ENCODE data around the gene KLHDC7B.

KLHDC7B gene

GRCh38 chr22:50545522-50546325 is at the start of gene KLHDC7B:
TSS of gene KLHDC7B (plus strand) at chr22:50545899. CDS start at chr22:50546244, 345 bp downstream.
- DNase-seq (ENCODE audit: low spot score) = no peak

DNA sequence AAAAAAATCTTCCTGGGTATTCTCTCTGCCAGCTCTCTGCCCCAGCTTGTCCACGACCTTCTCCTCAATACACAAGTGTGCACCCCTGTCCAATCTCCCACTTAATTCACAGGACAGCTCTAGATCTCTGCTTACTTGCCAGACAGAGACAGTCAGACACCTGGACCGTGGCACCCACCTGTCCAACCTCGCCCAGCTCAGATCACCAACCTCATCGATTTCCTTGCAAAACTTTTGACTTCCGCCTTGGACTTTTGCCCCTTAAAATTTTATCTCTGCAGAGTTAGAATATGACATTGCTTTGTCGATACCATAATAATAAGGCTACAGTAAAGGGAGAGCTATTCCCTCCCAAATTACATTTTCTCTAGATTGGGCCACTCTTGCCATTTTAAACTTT is 48.6 kb upstream of the KLHDC7B start:
- no peak for DNase-seq (ENCODE audit: low spot score)

DNA sequence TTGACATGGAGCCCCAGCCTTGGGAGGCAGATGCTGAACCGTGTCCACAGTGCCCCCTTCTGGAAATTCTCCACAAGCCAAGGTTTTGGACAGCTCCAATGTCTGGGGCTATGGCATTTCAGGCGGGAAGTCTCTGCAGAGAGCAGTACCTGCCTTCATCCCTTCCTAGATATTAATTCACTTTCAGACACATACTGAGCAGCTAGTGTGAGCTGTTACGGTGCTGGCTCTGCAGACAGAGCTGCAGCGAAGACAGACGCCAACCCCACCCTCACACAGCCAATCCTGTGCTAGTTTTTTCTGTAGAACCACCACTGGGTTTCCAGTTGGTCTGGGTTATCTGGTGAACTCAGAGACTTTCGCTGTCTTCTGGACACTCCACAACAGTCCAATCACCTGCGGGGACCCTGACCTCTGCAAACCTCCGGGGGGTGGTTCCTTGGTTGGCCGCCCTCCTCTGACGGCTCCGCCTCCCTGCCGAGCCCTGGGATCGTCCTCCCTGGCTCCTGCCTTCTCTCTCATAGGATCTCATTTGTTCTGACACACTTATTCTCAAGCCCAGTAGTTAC is 47.3 kb upstream of the KLHDC7B start:
- DNase-seq (ENCODE audit: low spot score) = peak; percentile 77

DNA sequence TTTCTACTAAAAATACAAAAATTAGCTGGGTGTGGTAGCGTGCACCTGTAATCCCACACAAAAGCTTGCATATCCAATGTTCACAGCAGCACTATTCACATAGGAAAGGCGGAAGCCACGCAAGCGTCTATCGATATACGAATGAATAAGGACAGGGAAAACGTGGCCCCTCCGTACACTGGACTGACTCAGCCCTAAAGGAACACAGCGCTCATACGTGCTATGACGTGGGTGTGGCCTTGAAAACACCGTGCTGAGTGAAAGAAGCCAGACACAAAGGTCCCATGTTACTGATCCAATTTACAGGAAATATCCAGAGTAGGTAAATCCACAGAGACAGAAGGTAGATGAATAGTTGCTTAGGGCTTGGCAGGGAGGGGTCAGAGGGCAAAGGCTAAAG is 45.2 kb upstream of the KLHDC7B start:
- no peak for DNase-seq (ENCODE audit: low spot score)

GRCh38 chr22:50502096-50502495 is 43.6 kb upstream of the KLHDC7B start:
- DNase-seq (ENCODE audit: low spot score) = no peak

- no peak for DNase-seq (ENCODE audit: low spot score)
Measured at GRCh38 chr22:50502628-50503474, 42.8 kb upstream of the KLHDC7B start.

GRCh38 chr22:50503475-50504145 is 42.1 kb upstream of the KLHDC7B start:
- no peak for DNase-seq (ENCODE audit: low spot score)

DNA sequence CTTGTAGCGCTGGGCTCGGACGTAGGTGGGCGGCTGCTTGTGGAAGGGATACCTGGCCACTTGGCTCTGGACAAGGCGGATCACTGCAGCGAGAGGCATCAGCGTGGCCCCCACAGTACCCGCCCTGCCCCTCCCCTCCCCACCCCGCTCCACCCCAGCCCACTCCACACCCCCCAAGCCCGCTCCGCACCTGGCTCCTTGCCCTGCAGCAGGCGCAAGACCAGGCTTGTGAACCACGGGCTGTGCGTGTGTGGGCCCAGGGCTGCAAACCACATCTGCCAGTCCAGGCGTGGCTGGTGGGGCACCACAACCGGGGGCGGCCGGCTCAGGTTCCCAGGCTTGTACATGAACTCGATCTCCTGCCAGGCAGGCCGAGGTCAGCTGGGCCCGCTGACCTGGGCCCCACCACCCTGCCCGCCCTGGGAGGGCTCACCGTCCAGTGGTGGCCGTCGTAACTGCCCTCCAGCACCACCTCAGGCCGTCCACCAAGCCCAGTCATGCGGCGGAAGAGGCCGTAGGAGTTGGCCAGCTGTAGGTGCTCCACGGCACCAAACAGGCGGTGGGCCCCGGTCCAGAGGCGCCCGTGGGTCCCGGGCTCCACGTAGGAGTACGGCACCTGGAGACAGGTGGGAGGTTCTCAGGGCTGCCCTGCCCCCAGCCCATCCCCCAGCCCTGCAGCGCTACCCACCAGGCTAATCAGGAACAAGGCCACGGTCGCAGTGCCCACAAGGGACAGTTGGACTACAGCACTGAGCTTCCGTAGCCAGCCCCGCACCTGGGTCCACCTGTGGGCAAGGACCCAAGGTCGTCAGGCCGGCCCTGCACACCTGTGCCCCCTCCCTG is 41.1 kb upstream of the KLHDC7B start:
- no peak for DNase-seq (ENCODE audit: low spot score)

GRCh38 chr22:50505276-50505775 is 40.4 kb upstream of the KLHDC7B start:
- no peak for DNase-seq (ENCODE audit: low spot score)

DNA sequence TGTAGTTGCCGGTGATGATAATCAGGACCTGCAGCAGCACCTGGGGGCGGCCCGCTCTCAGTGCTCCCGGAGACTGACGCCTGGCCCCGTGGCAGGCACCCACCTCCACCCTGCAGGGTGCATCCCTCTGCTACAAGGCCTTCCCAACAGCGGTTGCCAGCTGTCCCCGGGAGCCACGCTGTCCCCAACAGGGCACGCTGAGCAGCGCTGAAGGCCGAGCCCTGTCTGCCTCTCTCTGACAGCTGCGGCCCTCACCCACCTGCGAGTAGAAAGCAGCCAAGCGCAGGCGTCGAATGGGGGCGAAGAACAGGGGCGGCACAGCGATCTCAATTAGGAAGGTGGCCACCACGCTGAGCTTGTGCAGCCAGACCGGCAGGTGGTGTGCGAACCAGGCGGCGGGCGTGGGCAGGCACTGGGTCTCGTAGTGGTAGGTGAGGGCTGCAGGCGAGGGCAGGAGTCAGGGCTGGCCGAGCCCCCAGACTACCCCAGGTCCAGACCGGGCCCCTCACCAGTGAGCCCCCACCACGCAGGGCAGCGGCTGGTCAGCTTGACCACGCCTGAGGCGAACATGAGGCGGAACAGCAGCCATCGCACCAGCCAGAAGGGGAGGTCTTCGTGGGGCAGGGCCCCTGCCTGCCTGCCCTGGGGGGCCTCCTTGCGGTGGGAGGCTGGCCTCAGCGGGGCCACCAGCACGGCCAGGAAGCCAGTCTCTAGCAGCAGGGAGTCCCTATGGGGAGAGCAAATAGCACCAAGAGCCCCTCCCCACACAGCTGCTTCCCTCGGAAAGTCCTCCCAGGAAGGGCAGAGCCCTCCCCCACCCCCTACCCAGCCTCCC is 39.7 kb upstream of the KLHDC7B start:
- DNase-seq (ENCODE audit: low spot score) = no peak

DNA sequence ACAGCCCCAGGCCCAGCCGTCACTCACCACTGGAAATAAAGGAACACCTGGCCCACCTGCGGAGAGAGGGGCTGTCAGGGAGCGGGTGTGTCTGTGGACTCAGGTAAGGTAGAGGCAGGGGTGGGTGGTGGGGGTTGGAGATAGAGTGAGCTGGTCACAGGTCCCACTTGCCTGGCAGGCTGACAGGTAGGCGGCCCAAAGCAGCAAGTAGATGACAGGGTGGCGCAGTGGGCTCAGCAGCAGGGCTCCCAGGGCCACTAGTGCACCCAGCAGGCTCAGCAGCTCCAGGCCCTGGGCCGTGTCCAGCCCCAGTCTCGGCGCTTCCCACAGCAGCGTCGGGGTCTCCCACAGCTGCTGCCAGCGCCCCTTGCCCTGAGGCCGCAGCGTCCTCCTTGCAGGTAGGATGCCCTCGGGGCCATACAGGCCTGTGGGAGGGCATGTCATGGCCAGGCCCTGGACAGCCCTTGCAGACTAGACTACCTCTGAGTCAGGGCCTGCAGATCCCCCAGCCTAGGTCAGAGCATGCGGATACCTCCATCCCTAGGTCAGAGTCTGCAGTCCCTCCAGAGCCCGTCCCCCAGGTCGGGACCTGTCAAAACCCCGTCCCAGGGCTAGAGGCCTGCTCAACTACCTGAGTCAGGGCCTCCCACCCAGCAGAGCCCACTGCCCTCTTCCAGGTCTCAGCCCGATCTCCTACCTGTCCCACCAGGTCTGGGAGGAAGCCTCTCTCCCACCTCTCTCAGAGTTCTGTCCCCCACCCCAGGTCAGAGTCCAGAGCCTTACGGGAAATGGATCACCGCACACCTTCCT is 38.9 kb upstream of the KLHDC7B start:
- DNase-seq (ENCODE audit: low spot score) = peak; percentile 36

- no peak for DNase-seq (ENCODE audit: low spot score)
Measured at GRCh38 chr22:50507421-50507990, 38.2 kb upstream of the KLHDC7B start, which contains the start of gene LMF2. TSS of gene LMF2 (minus strand) at chr22:50507702. CDS start at chr22:50507675, 27 bp downstream.

GRCh38 chr22:50507991-50508884 is 37.5 kb upstream of the KLHDC7B start, which contains the start of gene NCAPH2:
TSS of gene NCAPH2 (plus strand) at chr22:50508224. CDS start at chr22:50508338, 114 bp downstream.
- DNase-seq (ENCODE audit: low spot score) = peak; percentile 97

DNA sequence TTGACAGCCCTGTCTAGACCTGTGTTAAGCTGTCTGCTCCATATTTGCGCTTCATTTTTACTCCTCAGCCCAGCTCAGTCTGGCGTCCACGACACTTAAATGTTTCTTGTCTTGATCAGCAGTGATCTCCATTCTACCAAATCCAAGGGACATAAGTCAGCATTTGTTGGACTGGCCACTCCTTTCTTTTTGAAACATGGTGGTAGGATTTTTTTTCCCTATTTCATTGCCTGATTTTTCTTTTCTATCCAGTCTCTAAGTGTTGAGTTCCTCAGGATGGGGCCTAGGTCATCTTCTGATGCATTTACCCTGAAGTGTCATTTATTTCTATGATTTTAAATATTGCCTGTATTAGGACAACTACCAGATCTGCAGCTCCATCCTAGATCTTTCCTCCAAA is 36.8 kb upstream of the KLHDC7B start:
- no peak for DNase-seq (ENCODE audit: low spot score)

DNA sequence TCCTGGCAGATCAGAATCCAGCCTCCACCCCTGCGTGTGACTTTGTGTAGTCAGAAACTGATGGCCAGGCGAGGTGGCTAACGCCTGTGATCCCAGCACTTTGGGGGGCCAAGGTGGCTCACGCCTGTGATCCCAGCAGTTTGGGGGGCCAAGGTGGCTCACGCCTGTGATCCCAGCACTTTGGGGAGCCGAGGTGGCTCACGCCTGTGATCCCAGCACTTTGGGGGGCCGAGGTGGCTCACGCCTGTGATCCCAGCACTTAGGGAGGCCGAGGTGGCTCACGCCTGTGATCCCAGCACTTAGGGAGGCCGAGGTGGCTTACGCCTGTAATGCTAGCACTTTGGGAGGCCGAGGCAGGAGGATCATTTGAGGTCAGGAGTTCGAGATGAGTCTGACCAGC is 32.5 kb upstream of the KLHDC7B start:
- DNase-seq (ENCODE audit: low spot score) = no peak

GRCh38 chr22:50516068-50516467 is 29.6 kb upstream of the KLHDC7B start:
- no peak for DNase-seq (ENCODE audit: low spot score)

- DNase-seq (ENCODE audit: low spot score) = no peak
Measured at GRCh38 chr22:50516891-50517290, 28.8 kb upstream of the KLHDC7B start.

Measured in kidney tubule cell (primary cell).